ENCODE results near the gene PELO.

Gene PELO

GRCh38 chr5:52825826-52826225, 38.1 kb downstream of the PELO start:
- no peaks in the 10 kb centered on the region for H3K79me2 ChIP-seq (ENCODE audit: insufficient read depth, low read depth)
- no peaks in the 10 kb centered on the region for H3K4me1 ChIP-seq (ENCODE audit: low read depth, poor library complexity, severe bottlenecking)
- H3K36me3 ChIP-seq (ENCODE audit: insufficient read depth) = no peaks in the 10 kb centered on the region
- no peak overlapping the region for H2AFZ ChIP-seq (ENCODE audit: low read depth)
- H3K27ac ChIP-seq = no peak overlapping the region
- no peak overlapping the region for H3K4me2 ChIP-seq
- no peaks in the 10 kb centered on the region for H3K27me3 ChIP-seq (ENCODE audit: insufficient read depth, low read depth)
- H3K4me3 ChIP-seq (IDR thresholded peaks at IDR 0.05; ENCODE audit: insufficient read depth, low read depth, low read length) = no peak overlapping the region
- no peak overlapping the region for H3K9ac ChIP-seq
- TF ChIP-seq, protein P1, sequence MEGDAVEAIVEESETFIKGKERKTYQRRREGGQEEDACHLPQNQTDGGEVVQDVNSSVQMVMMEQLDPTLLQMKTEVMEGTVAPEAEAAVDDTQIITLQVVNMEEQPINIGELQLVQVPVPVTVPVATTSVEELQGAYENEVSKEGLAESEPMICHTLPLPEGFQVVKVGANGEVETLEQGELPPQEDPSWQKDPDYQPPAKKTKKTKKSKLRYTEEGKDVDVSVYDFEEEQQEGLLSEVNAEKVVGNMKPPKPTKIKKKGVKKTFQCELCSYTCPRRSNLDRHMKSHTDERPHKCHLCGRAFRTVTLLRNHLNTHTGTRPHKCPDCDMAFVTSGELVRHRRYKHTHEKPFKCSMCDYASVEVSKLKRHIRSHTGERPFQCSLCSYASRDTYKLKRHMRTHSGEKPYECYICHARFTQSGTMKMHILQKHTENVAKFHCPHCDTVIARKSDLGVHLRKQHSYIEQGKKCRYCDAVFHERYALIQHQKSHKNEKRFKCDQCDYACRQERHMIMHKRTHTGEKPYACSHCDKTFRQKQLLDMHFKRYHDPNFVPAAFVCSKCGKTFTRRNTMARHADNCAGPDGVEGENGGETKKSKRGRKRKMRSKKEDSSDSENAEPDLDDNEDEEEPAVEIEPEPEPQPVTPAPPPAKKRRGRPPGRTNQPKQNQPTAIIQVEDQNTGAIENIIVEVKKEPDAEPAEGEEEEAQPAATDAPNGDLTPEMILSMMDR (conservative IDR thresholded peaks at IDR 0.05; ENCODE audit: low read depth, low read length) = no peak
- no peaks in the 10 kb centered on the region for H4K20me1 ChIP-seq (ENCODE audit: insufficient read depth)

- Histone ChIP-seq H3K4me3 (IDR thresholded peaks at IDR 0.05; ENCODE audit: insufficient read depth, low read depth, low read length) (no peak overlapping the region), H3K9ac (no peak overlapping the region), H3K4me1 (ENCODE audit: low read depth, poor library complexity, severe bottlenecking) (no peaks in the 10 kb centered on the region), H3K4me2 (no peak overlapping the region), H3K36me3 (ENCODE audit: insufficient read depth) (no peaks in the 10 kb centered on the region), H3K27ac (no peak overlapping the region), H3K27me3 (ENCODE audit: insufficient read depth, low read depth) (no peaks in the 10 kb centered on the region), H2AFZ (ENCODE audit: low read depth) (no peak overlapping the region), H3K79me2 (ENCODE audit: insufficient read depth, low read depth) (no peaks in the 10 kb centered on the region), H4K20me1 (ENCODE audit: insufficient read depth) (no peaks in the 10 kb centered on the region)
- TF ChIP-seq, protein P1 (conservative IDR thresholded peaks at IDR 0.05; ENCODE audit: low read depth, low read length) = no peak
Observed at GRCh38 chr5:52827815-52828214, 40.1 kb downstream of the PELO start.

DNA sequence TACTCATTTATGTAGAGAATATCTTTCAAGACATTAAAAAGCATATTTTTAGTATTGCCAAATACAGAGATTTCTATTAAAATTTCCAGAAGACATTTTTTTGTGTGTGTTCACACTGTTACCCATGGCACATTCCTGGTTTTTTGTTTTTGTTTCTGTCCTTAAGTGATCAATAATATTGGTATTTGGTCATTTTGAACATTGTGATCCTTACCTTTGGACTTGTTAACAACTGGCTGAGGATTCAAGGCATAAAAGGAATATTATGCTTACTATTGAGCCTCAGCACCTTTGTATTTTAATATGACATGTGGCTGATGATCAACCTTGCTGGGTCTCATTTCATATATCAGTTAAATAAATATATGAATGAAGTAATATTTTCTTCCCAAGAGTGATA, 41.9 kb downstream of the PELO start:
- TF ChIP-seq, protein P1 (conservative IDR thresholded peaks at IDR 0.05; ENCODE audit: low read depth, low read length) = no peak
- no peak overlapping the region for H3K4me3 ChIP-seq (IDR thresholded peaks at IDR 0.05; ENCODE audit: insufficient read depth, low read depth, low read length)
- H3K27me3 ChIP-seq (ENCODE audit: insufficient read depth, low read depth) = no peaks in the 10 kb centered on the region
- no peaks in the 10 kb centered on the region for H3K4me1 ChIP-seq (ENCODE audit: low read depth, poor library complexity, severe bottlenecking)
- H3K79me2 ChIP-seq (ENCODE audit: insufficient read depth, low read depth) = no peaks in the 10 kb centered on the region
- no peak overlapping the region for H3K4me2 ChIP-seq
- H3K27ac ChIP-seq = no peak overlapping the region
- no peaks in the 10 kb centered on the region for H3K36me3 ChIP-seq (ENCODE audit: insufficient read depth)
- H3K9ac ChIP-seq = no peak overlapping the region
- no peaks in the 10 kb centered on the region for H4K20me1 ChIP-seq (ENCODE audit: insufficient read depth)
- no peak overlapping the region for H2AFZ ChIP-seq (ENCODE audit: low read depth)

DNA sequence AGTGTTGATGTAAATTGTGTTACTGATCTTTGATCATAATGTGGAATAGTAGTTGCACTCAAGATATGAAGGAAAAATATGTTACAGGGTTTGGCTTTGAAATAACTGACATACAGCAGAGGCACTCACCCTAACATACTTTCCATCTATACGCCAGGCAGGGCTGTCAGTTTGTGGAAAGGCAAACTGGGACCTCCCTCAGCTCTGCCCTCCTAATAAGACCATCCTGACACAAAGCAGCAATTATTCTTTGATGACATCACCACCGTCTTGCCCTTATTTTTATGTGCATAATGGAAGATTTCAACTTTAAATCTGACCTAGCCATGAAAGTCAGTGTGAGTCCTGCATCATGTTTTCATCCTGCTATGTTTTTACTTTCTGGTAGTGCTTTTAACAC, 42.9 kb downstream of the PELO start:
- H3K79me2 ChIP-seq (ENCODE audit: insufficient read depth, low read depth) = no peaks in the 10 kb centered on the region
- no peaks in the 10 kb centered on the region for H4K20me1 ChIP-seq (ENCODE audit: insufficient read depth)
- TF ChIP-seq, protein P1 (conservative IDR thresholded peaks at IDR 0.05; ENCODE audit: low read depth, low read length) = no peak
- no peak overlapping the region for H2AFZ ChIP-seq (ENCODE audit: low read depth)
- no peak overlapping the region for H3K27ac ChIP-seq
- H3K4me2 ChIP-seq = no peak overlapping the region
- no peak overlapping the region for H3K9ac ChIP-seq
- H3K4me1 ChIP-seq (ENCODE audit: low read depth, poor library complexity, severe bottlenecking) = no peaks in the 10 kb centered on the region
- H3K27me3 ChIP-seq (ENCODE audit: insufficient read depth, low read depth) = no peaks in the 10 kb centered on the region
- H3K36me3 ChIP-seq (ENCODE audit: insufficient read depth) = no peaks in the 10 kb centered on the region
- H3K4me3 ChIP-seq (IDR thresholded peaks at IDR 0.05; ENCODE audit: insufficient read depth, low read depth, low read length) = no peak overlapping the region

All from KMS-11 (cell line).